ENCODE measurements around the gene FIGN. TPM values are rescaled to one million over a fixed set of nuclear protein-coding genes. Genes with fewer than 3 reads are reported as not detected.

The FIGN gene
- total RNA-seq, 1 donor = 2.5 TPM

DNA sequence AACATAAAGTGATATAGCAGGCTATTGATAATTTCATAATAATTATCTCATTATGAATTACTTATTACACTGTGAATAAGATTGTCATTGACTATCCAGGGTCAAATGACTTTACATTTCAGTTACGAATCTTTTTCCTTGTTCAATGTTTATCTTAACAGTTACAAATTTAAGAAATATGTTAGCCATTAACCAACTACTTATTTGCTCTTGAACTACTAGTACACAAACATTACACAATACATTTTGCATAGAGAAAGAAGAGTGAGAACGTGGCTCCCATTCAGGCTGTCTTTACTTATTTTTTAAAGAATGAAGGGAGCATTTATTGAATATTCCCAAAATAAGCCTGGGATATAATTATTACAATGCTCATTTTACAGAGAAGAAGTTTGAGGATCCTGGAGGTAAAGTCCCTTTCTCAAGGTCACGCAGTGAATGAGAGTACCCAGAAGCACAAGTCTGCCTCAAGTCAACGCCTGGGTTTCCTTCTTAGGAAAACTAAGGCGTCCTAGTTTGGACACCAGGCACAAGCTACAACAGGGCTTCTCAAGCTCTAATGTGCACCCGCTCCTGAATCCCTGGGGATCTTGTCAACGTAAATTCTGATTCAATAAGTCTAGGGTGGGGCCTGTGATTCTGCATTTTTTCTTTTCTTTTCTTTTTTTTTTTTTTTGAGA, 164.2 kb downstream of the FIGN start:
- no peak overlapping the region for H3K4me2 ChIP-seq (ENCODE audit: insufficient read depth, low read length)
- DNase-seq (ENCODE audit: insufficient read length, low spot score, missing footprints) = peak; percentile 42
- no peaks in the 10 kb centered on the region for H4K20me1 ChIP-seq (ENCODE audit: insufficient read depth, low read length)
- H3K36me3 ChIP-seq (ENCODE audit: insufficient read depth, low read length) = no peaks in the 10 kb centered on the region
- no peaks in the 10 kb centered on the region for H3K79me2 ChIP-seq (ENCODE audit: insufficient read depth, low read length)
- H3K27me3 ChIP-seq (ENCODE audit: insufficient read depth, low read length) = peaks cover 2% of the 10 kb centered on the region
- TF ChIP-seq, protein P1, sequence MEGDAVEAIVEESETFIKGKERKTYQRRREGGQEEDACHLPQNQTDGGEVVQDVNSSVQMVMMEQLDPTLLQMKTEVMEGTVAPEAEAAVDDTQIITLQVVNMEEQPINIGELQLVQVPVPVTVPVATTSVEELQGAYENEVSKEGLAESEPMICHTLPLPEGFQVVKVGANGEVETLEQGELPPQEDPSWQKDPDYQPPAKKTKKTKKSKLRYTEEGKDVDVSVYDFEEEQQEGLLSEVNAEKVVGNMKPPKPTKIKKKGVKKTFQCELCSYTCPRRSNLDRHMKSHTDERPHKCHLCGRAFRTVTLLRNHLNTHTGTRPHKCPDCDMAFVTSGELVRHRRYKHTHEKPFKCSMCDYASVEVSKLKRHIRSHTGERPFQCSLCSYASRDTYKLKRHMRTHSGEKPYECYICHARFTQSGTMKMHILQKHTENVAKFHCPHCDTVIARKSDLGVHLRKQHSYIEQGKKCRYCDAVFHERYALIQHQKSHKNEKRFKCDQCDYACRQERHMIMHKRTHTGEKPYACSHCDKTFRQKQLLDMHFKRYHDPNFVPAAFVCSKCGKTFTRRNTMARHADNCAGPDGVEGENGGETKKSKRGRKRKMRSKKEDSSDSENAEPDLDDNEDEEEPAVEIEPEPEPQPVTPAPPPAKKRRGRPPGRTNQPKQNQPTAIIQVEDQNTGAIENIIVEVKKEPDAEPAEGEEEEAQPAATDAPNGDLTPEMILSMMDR (IDR thresholded peaks at IDR 0.05; ENCODE audit: extremely low read depth, low read depth, low read length) = no peak
- no peak overlapping the region for H3K27ac ChIP-seq (ENCODE audit: low read depth, low read length)
- no peaks in the 10 kb centered on the region for H3K4me1 ChIP-seq (ENCODE audit: insufficient read depth, low read length)
- H3K4me3 ChIP-seq (ENCODE audit: insufficient read depth, low read length) = no peak overlapping the region
- no peak overlapping the region for H2AFZ ChIP-seq (ENCODE audit: low read length)
- H3K9me3 ChIP-seq (ENCODE audit: low read depth, low read length) = no peaks in the 10 kb centered on the region

DNA sequence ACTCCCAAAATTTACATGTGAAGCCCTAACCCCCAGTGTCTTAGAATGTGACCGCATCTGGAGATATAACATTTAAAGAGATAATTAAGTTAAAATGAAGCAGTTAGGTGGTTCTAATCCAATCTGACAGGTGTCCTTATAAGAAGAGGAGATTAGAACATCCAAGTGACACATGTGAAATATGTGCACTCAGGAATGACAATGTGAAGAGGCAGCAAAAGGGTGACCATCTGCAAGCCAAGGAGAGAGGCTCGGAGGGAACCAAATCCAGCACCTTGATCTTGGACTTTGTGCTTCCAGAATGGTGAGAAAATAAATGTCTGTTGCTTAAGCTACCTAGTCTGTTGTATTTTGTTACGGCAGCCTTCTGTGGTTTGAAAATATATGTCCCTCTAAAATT, 165.4 kb downstream of the FIGN start:
- no peaks in the 10 kb centered on the region for H3K4me1 ChIP-seq (ENCODE audit: insufficient read depth, low read length)
- DNase-seq (ENCODE audit: insufficient read length, low spot score, missing footprints) = no peak
- peaks cover 2% of the 10 kb centered on the region for H3K27me3 ChIP-seq (ENCODE audit: insufficient read depth, low read length)
- no peak overlapping the region for H3K4me2 ChIP-seq (ENCODE audit: insufficient read depth, low read length)
- no peak overlapping the region for H2AFZ ChIP-seq (ENCODE audit: low read length)
- no peaks in the 10 kb centered on the region for H3K79me2 ChIP-seq (ENCODE audit: insufficient read depth, low read length)
- no peak overlapping the region for H3K27ac ChIP-seq (ENCODE audit: low read depth, low read length)
- TF ChIP-seq, protein P1 (IDR thresholded peaks at IDR 0.05; ENCODE audit: extremely low read depth, low read depth, low read length) = no peak
- H4K20me1 ChIP-seq (ENCODE audit: insufficient read depth, low read length) = no peaks in the 10 kb centered on the region
- H3K36me3 ChIP-seq (ENCODE audit: insufficient read depth, low read length) = no peaks in the 10 kb centered on the region
- no peaks in the 10 kb centered on the region for H3K9me3 ChIP-seq (ENCODE audit: low read depth, low read length)
- no peak overlapping the region for H3K4me3 ChIP-seq (ENCODE audit: insufficient read depth, low read length)

DNA sequence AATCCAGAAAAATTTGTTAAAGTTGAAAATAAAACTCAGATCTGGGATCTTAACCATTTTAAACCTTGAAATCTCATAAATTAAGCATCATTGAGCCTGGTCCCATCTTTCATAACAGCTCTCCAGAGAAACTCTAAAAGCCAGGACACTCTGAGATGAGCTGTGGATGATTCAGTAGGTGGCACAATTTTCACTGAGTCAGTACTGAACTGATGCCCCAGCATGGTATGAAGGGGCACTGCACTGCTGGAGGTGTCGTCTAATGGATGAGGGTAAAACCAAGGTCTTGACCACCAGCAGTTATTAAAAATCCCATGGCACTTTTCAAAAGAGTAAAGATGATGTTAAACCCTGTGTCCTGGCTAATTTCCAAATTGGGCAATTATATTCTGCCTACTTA, 170.6 kb downstream of the FIGN start:
- Histone ChIP-seq H3K4me1 (ENCODE audit: insufficient read depth, low read length) (no peaks in the 10 kb centered on the region), H3K36me3 (ENCODE audit: insufficient read depth, low read length) (no peaks in the 10 kb centered on the region), H2AFZ (ENCODE audit: low read length) (no peak overlapping the region), H3K27me3 (ENCODE audit: insufficient read depth, low read length) (no peaks in the 10 kb centered on the region), H3K4me3 (ENCODE audit: insufficient read depth, low read length) (no peak overlapping the region), H3K9me3 (ENCODE audit: low read depth, low read length) (no peaks in the 10 kb centered on the region), H3K79me2 (ENCODE audit: insufficient read depth, low read length) (no peaks in the 10 kb centered on the region), H3K27ac (ENCODE audit: low read depth, low read length) (no peak overlapping the region), H3K4me2 (ENCODE audit: insufficient read depth, low read length) (no peak overlapping the region), H4K20me1 (ENCODE audit: insufficient read depth, low read length) (no peaks in the 10 kb centered on the region)
- DNase-seq (ENCODE audit: insufficient read length, low spot score, missing footprints) = no peak
- TF ChIP-seq, protein P1 (IDR thresholded peaks at IDR 0.05; ENCODE audit: extremely low read depth, low read depth, low read length) = peak; percentile 18

DNA sequence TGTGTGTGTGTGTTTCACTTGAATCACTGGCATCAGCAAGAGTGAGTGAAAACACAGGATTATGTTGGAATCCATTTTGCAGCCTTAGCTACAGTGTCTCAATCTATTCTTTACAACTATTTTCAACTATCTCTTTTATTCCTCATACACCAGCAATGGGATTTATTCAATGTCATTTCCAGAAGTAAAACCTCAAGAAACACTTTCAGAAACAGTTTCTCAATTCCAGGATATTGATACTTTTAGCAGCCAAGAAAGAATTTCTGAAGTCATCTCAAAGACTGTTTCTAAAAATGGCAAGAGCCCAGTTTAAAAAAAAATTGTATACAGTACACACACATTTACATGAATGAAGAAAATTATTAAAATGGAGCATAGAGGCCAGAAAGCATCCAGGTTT, 171.6 kb downstream of the FIGN start:
- no peaks in the 10 kb centered on the region for H3K4me1 ChIP-seq (ENCODE audit: insufficient read depth, low read length)
- H3K36me3 ChIP-seq (ENCODE audit: insufficient read depth, low read length) = no peaks in the 10 kb centered on the region
- H4K20me1 ChIP-seq (ENCODE audit: insufficient read depth, low read length) = no peaks in the 10 kb centered on the region
- H3K9me3 ChIP-seq (ENCODE audit: low read depth, low read length) = no peaks in the 10 kb centered on the region
- H3K27me3 ChIP-seq (ENCODE audit: insufficient read depth, low read length) = no peaks in the 10 kb centered on the region
- no peak overlapping the region for H3K27ac ChIP-seq (ENCODE audit: low read depth, low read length)
- H3K4me3 ChIP-seq (ENCODE audit: insufficient read depth, low read length) = no peak overlapping the region
- H3K4me2 ChIP-seq (ENCODE audit: insufficient read depth, low read length) = no peak overlapping the region
- no peak for DNase-seq (ENCODE audit: insufficient read length, low spot score, missing footprints)
- TF ChIP-seq, protein P1 (IDR thresholded peaks at IDR 0.05; ENCODE audit: extremely low read depth, low read depth, low read length) = no peak
- no peak overlapping the region for H2AFZ ChIP-seq (ENCODE audit: low read length)
- H3K79me2 ChIP-seq (ENCODE audit: insufficient read depth, low read length) = no peaks in the 10 kb centered on the region
